PC-9 (cell line): ENCODE data around the gene SETD5. TPM values are rescaled to one million over a fixed set of nuclear protein-coding genes. Genes with fewer than 3 reads are reported as not detected.

Source experiments
- BruUV-seq: library from RNA; stranded (reverse); fragments of 400-500 nt; replicated peaks from 2 replicates; lab custom pipeline; 2021; lab: Mats Ljungman, UMichigan
- CTCF ChIA-PET: fragments of 300-600 bp; sonication (Branson Sonifier 250); formaldehyde crosslinking; loops from one replicate; lab custom pipeline; 2022; ENCODE audit warnings: antibody characterized with exemption; lab: Charles Lee
- POLR2A ChIA-PET: fragments of 300-600 bp; sonication (Branson Sonifier 250); formaldehyde crosslinking; loops from one replicate; lab custom pipeline; 2022; ENCODE audit warnings: antibody characterized with exemption; ENCODE audit not compliant: unreplicated experiment; lab: Charles Lee
- DNase-seq, 2 experiments: peaks; one replicate each; pipeline versions ENCODE4 v3.0.0 to v3.0.0-alpha.2; 2015 to 2022; ENCODE audit warnings: mixed read lengths in 1 of 2
- H2AFZ ChIP-seq: fragments of 200-600 bp; sonication (generic); 2 replicates; pipeline ENCODE4 v1.8.1; 2017; ENCODE audit warnings: antibody characterized with exemption
- H3F3A ChIP-seq: fragments of 200-600 bp; sonication (generic); 2 replicates; pipeline ENCODE4 v1.8.1; 2017; ENCODE audit warnings: antibody characterized with exemption, mild to moderate bottlenecking, low read depth; ENCODE audit not compliant: insufficient read depth
- H3K27ac ChIP-seq: fragments of 200-600 bp; sonication (generic); 2 replicates; pipeline ENCODE4 v1.6.1; 2016; ENCODE audit warnings: mixed run types
- H3K27me3 ChIP-seq: fragments of 200-600 bp; sonication (generic); 2 replicates; pipeline ENCODE4 v1.6.1; 2016; ENCODE audit warnings: low read depth, mixed run types; ENCODE audit not compliant: insufficient read depth
- H3K36me3 ChIP-seq: fragments of 200-600 bp; sonication (generic); 2 replicates; pipeline ENCODE4 v1.6.1; 2016; ENCODE audit warnings: low read depth, mixed run types
- H3K4me1 ChIP-seq: fragments of 200-600 bp; sonication (generic); replicated peaks from 2 replicates; pipeline ENCODE4 v1.6.1; 2016; ENCODE audit warnings: mixed run types; ENCODE audit not compliant: insufficient read depth
- H3K4me2 ChIP-seq: fragments of 200-600 bp; sonication (generic); 2 replicates; pipeline ENCODE4 v1.6.1; 2017; ENCODE audit warnings: mixed run types
- H3K4me3 ChIP-seq: fragments of 200-600 bp; sonication (generic); 2 replicates; pipeline ENCODE4 v1.6.1; 2016; ENCODE audit warnings: mixed run types
- H3K79me2 ChIP-seq: fragments of 200-600 bp; sonication (generic); 2 replicates; pipeline ENCODE4 v1.6.1; 2017; ENCODE audit warnings: low read depth, mixed run types
- H3K9me2 ChIP-seq: fragments of 200-600 bp; sonication (generic); 2 replicates; pipeline ENCODE4 v1.8.1; 2017; ENCODE audit warnings: mild to moderate bottlenecking; ENCODE audit not compliant: insufficient read depth
- H3K9me3 ChIP-seq: fragments of 200-600 bp; sonication (generic); 2 replicates; pipeline ENCODE4 v1.8.1; 2016; ENCODE audit warnings: low read depth; ENCODE audit not compliant: insufficient read depth
- H4K20me1 ChIP-seq: fragments of 200-600 bp; sonication (generic); 2 replicates; pipeline ENCODE4 v1.8.1; 2017; ENCODE audit not compliant: insufficient read depth
- CTCF ChIP-seq: fragments of 200-600 bp; sonication (generic); conservative IDR thresholded peaks from 2 replicates; pipeline ENCODE4 v1.6.1; 2017; ENCODE audit warnings: mixed run types, antibody characterized with exemption, mild to moderate bottlenecking, moderate library complexity
- EZH2 ChIP-seq: fragments of 200-600 bp; sonication (generic); IDR thresholded peaks from 2 replicates; pipeline ENCODE4 v1.8.0; 2017; ENCODE audit warnings: antibody characterized with exemption, low read depth
- intact Hi-C: fragments of 100-400 bp; cut with micrococcal nuclease; formaldehyde crosslinking; loops from one replicate; pipeline ENCODE4 v1.10.0; 2022; ENCODE audit not compliant: unreplicated experiment
- total RNA-seq: library from RNA; stranded (reverse); gene quantifications from 2 replicates; pipeline ENCODE4 v1.2.3, GENCODE V29; 2021

SETD5 gene
- total RNA-seq, 1 experiment from 2014 or later = 140 TPM

- intact Hi-C loops = loop anchor here (1.0 to 5.0 kb wide), 2 partner anchors 27 to 43 kb away; no protein-coding TSS in a partner anchor
Observed at GRCh38 chr3:9395570-9396300, 1.7 kb upstream of the SETD5 start.

GRCh38 chr3:9396301-9396631 is 1.1 kb upstream of the SETD5 start:
- no peaks in the 10 kb centered on the region for H3K9me2 ChIP-seq
- no peaks in the 10 kb centered on the region for H3K9me3 ChIP-seq
- BruUV-seq = no TSS peak
- DNase-seq = peak; percentile 91 to 93
- H2AFZ ChIP-seq = no peak overlapping the region
- H3K79me2 ChIP-seq = peaks cover 86% of the 10 kb centered on the region
- no peak for TF ChIP-seq CTCF
- H3K36me3 ChIP-seq = peaks cover 42% of the 10 kb centered on the region
- peaks cover 54% of the 10 kb centered on the region for H3K4me1 ChIP-seq
- CTCF ChIA-PET = interaction anchor here (0.7 to 1.2 kb wide), 2 partner anchors 43 to 484 kb away, joined by 4 to 5 read pairs; no protein-coding TSS in a partner anchor
- peak overlapping the region; percentile 95 for H3K4me2 ChIP-seq
- H3K27ac ChIP-seq = peak overlapping the region; percentile 91
- peak overlapping the region; percentile 63 for H3K4me3 ChIP-seq
- no peaks in the 10 kb centered on the region for H3K27me3 ChIP-seq
- peaks cover 63% of the 10 kb centered on the region for H3F3A ChIP-seq
- intact Hi-C loops = loop anchor here (1.0 to 5.0 kb wide), 2 partner anchors 26 to 44 kb away; no protein-coding TSS in a partner anchor
- peaks cover 70% of the 10 kb centered on the region for H4K20me1 ChIP-seq
- POLR2A ChIA-PET = interaction anchor here (0.5 to 1.2 kb wide), 7 partner anchors 24 to 253 kb away, joined by 3 to 18 read pairs (median 7); partner anchors contain the start of genes MTMR14 and THUMPD3

More at GRCh38 chr3:9395570-9396300, 1.7 kb upstream of the SETD5 start:
- peak overlapping the region; percentile 95 for H3K4me2 ChIP-seq
- peaks cover 48% of the 10 kb centered on the region for H3K4me1 ChIP-seq
- H3F3A ChIP-seq = peaks cover 69% of the 10 kb centered on the region
- no peaks in the 10 kb centered on the region for H3K9me3 ChIP-seq
- peaks cover 48% of the 10 kb centered on the region for H3K36me3 ChIP-seq
- peak overlapping the region; percentile 91 for H3K27ac ChIP-seq
- CTCF ChIA-PET = interaction anchor here (0.7 to 1.2 kb wide), 2 partner anchors 42 to 484 kb away, joined by 4 to 5 read pairs; no protein-coding TSS in a partner anchor
- BruUV-seq = TSS peak; percentile 33
- H3K4me3 ChIP-seq = peak overlapping the region; percentile 63
- POLR2A ChIA-PET = interaction anchor here (0.6 to 1.2 kb wide), 7 partner anchors 9 to 383 kb away, joined by 3 to 18 read pairs (median 4); partner anchors contain the start of gene THUMPD3
- no peaks in the 10 kb centered on the region for H3K27me3 ChIP-seq
- no peak overlapping the region for H2AFZ ChIP-seq
- H3K9me2 ChIP-seq = no peaks in the 10 kb centered on the region
- no peak for DNase-seq
- peaks cover 70% of the 10 kb centered on the region for H4K20me1 ChIP-seq
- peaks cover 86% of the 10 kb centered on the region for H3K79me2 ChIP-seq
- TF ChIP-seq CTCF (no peak), EZH2 (no peak)

DNA sequence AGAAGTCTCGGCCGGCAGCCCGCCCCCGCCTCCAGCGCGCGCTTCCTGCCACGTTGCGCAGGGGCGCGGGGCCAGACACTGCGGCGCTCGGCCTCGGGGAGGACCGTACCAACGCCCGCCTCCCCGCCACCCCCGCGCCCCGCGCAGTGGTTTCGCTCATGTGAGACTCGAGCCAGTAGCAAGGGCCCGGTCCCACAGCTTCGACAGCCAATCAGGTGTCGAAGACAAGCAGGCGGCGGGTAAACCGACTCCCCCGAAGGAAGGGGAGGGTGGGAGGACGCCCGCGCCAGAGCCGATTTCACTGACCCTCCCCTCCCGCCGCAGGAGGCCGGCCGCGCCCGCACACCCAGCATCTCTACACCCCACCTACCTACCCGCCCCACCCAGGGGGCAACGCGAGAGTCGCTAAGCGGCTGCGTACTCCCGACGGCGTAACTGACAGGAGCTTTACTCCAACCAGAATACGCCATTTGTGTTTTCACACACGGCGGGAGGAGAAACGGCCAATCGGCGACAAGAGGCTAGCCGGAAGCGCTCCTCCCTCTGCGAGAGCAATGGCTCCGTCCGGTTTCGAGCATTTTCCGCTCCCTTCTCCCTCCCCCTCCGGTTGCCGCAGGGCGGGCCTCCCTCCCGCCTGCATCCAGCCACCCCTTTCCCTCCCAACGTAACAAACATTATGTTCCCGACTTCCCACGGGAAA is 633 bp upstream of the SETD5 start:
- BruUV-seq = no TSS peak
- ChIA-PET CTCF (interaction anchor here (1.2 kb wide), 1 partner anchor 43 kb away, joined by 4 read pairs; no protein-coding TSS in a partner anchor), POLR2A (interaction anchor here (0.5 to 0.8 kb wide), 7 partner anchors 11 to 807 kb away, joined by 3 to 13 read pairs (median 3); partner anchors contain the start of gene MTMR14)
- Histone ChIP-seq H4K20me1 (peaks cover 70% of the 10 kb centered on the region), H3K4me3 (peak overlapping the region; percentile 63), H3K4me2 (peak overlapping the region; percentile 95), H2AFZ (no peak overlapping the region), H3F3A (peaks cover 58% of the 10 kb centered on the region), H3K4me1 (peaks cover 59% of the 10 kb centered on the region), H3K79me2 (peaks cover 86% of the 10 kb centered on the region), H3K27me3 (no peaks in the 10 kb centered on the region), H3K36me3 (peaks cover 37% of the 10 kb centered on the region), H3K9me2 (no peaks in the 10 kb centered on the region), H3K9me3 (no peaks in the 10 kb centered on the region), H3K27ac (peak overlapping the region; percentile 91)
- intact Hi-C loops = loop anchor here (1.0 to 5.0 kb wide), 2 partner anchors 26 to 44 kb away; no protein-coding TSS in a partner anchor
- peak; percentile 95 to 98 for DNase-seq
- no peak for TF ChIP-seq EZH2
- TF ChIP-seq CTCF = no peak
